HEK293 (cell line): ENCODE measurements around the gene RER1.
A peak's percentile ranks its signal among the peaks of the same experiment; 100 is the strongest.

Experiments used
- CTCF ChIA-PET: fragments of 350-600 bp; formaldehyde crosslinking; extraction: SDS; loops from one replicate; lab custom pipeline; 2021; ENCODE audit warnings: antibody characterized with exemption; lab: Yijun Ruan, JAX
- POLR2A ChIA-PET: fragments of 300-600 bp; formaldehyde crosslinking; extraction: SDS; loops from one replicate; lab custom pipeline; 2020; ENCODE audit warnings: antibody characterized with exemption, inconsistent platforms; lab: Yijun Ruan, JAX
- H3K27ac ChIP-seq: fragments of 200-500 bp; sonication (Bioruptor generic); 2 replicates; pipeline ENCODE4 v1.5.1; 2014; ENCODE audit warnings: low read depth, low read length, control low read depth, inconsistent platforms; ENCODE audit errors: extremely low read depth
- H3K36me3 ChIP-seq, 2 experiments: fragments of 200-500 bp in 1 of 2; sonication (Bioruptor generic) in 1 of 2; 1 replicate in 1 of 2; 2 replicates in 1 of 2; pipeline ENCODE4 v1.5.1; 2014 to 2017; ENCODE audit warnings: inconsistent platforms in 2 of 2, low read length in 2 of 2; ENCODE audit not compliant: control insufficient read depth in 2 of 2, insufficient read depth in 1 of 2
- H3K4me1 ChIP-seq: fragments of 200-500 bp; sonication (Bioruptor generic); 2 replicates; pipeline ENCODE4 v1.5.1; 2014; ENCODE audit warnings: mild to moderate bottlenecking, low read length, inconsistent platforms; ENCODE audit not compliant: control insufficient read depth, insufficient read depth
- H3K4me3 ChIP-seq: 2 replicates; pipeline ENCODE4 v1.5.1; 2011; ENCODE audit warnings: low read depth, mild to moderate bottlenecking, control low read depth, low read length, moderate library complexity
- H3K9me3 ChIP-seq: fragments of 200-500 bp; sonication (Bioruptor generic); 2 replicates; pipeline ENCODE4 v1.5.1; 2014; ENCODE audit warnings: low read depth, low read length, inconsistent platforms; ENCODE audit not compliant: control insufficient read depth, insufficient read depth
- ATF2 ChIP-seq: fragments of 450-650 bp; formaldehyde crosslinking; IDR thresholded peaks from 2 replicates; pipeline ENCODE4 v1.5.1; 2016; ENCODE audit warnings: missing biosample characterization, missing genetic modification characterization, low read depth
- BCL11A ChIP-seq: fragments of 450-650 bp; formaldehyde crosslinking; IDR thresholded peaks from 2 replicates; pipeline ENCODE4 v1.5.1; 2016; ENCODE audit warnings: low read depth, missing biosample characterization, missing genetic modification characterization
- FEZF1 ChIP-seq: fragments of 450-650 bp; formaldehyde crosslinking; IDR thresholded peaks from 2 replicates; pipeline ENCODE4 v1.5.1; 2016; ENCODE audit warnings: missing biosample characterization, missing genetic modification characterization
- GLI4 ChIP-seq: fragments of 450-650 bp; formaldehyde crosslinking; IDR thresholded peaks from 2 replicates; pipeline ENCODE4 v1.5.1; 2016; ENCODE audit warnings: missing biosample characterization, missing genetic modification characterization
- GLIS2 ChIP-seq: fragments of 450-650 bp; formaldehyde crosslinking; IDR thresholded peaks from 2 replicates; pipeline ENCODE4 v1.5.1; 2016; ENCODE audit warnings: missing biosample characterization, missing genetic modification characterization
- KLF17 ChIP-seq: fragments of 450-650 bp; formaldehyde crosslinking; IDR thresholded peaks from 2 replicates; pipeline ENCODE4 v1.5.1; 2016; ENCODE audit warnings: missing biosample characterization, missing genetic modification characterization
- OVOL3 ChIP-seq: fragments of 450-650 bp; formaldehyde crosslinking; IDR thresholded peaks from 2 replicates; pipeline ENCODE4 v1.5.1; 2016; ENCODE audit warnings: missing biosample characterization, missing genetic modification characterization
- REPIN1 ChIP-seq: fragments of 450-650 bp; formaldehyde crosslinking; IDR thresholded peaks from 2 replicates; pipeline ENCODE4 v1.5.1; 2017; ENCODE audit warnings: missing biosample characterization, missing genetic modification characterization, low read depth
- SETDB1 ChIP-seq: IDR thresholded peaks from one replicate; pipeline ENCODE4 v1.6.1; 2017; ENCODE audit warnings: mild to moderate bottlenecking, low read length, moderate library complexity, mixed read lengths; ENCODE audit not compliant: insufficient read length
- WT1 ChIP-seq: fragments of 450-650 bp; formaldehyde crosslinking; IDR thresholded peaks from 2 replicates; pipeline ENCODE4 v1.5.1; 2016; ENCODE audit warnings: missing biosample characterization, missing genetic modification characterization
- ZBTB1 ChIP-seq: fragments of 450-650 bp; formaldehyde crosslinking; IDR thresholded peaks from 2 replicates; pipeline ENCODE4 v1.5.1; 2016; ENCODE audit warnings: missing biosample characterization, missing genetic modification characterization
- ZBTB10 ChIP-seq: fragments of 450-650 bp; formaldehyde crosslinking; IDR thresholded peaks from 2 replicates; pipeline ENCODE4 v1.5.1; 2016; ENCODE audit warnings: missing biosample characterization, missing genetic modification characterization
- ZBTB8A ChIP-seq: fragments of 450-650 bp; formaldehyde crosslinking; IDR thresholded peaks from 2 replicates; pipeline ENCODE4 v1.5.1; 2016; ENCODE audit warnings: missing biosample characterization, missing genetic modification characterization
- ZFP69B ChIP-seq: fragments of 450-650 bp; formaldehyde crosslinking; IDR thresholded peaks from 2 replicates; pipeline ENCODE4 v1.5.1; 2016; ENCODE audit warnings: missing biosample characterization, missing genetic modification characterization
- ZNF133 ChIP-seq: fragments of 450-650 bp; formaldehyde crosslinking; IDR thresholded peaks from 2 replicates; pipeline ENCODE4 v1.5.1; 2016; ENCODE audit warnings: missing biosample characterization, missing genetic modification characterization
- ZNF16 ChIP-seq: fragments of 450-650 bp; formaldehyde crosslinking; IDR thresholded peaks from 2 replicates; pipeline ENCODE4 v1.5.1; 2016; ENCODE audit warnings: low read depth, missing biosample characterization, missing genetic modification characterization
- ZNF404 ChIP-seq: fragments of 450-650 bp; formaldehyde crosslinking; IDR thresholded peaks from 2 replicates; pipeline ENCODE4 v1.5.1; 2017; ENCODE audit warnings: missing biosample characterization, missing genetic modification characterization
- ZNF560 ChIP-seq: fragments of 450-650 bp; formaldehyde crosslinking; IDR thresholded peaks from 2 replicates; pipeline ENCODE4 v1.5.1; 2017; ENCODE audit warnings: missing biosample characterization, missing genetic modification characterization, borderline replicate concordance
- ZNF629 ChIP-seq: fragments of 450-650 bp; formaldehyde crosslinking; IDR thresholded peaks from 2 replicates; pipeline ENCODE4 v1.5.1; 2017; ENCODE audit warnings: missing biosample characterization, missing genetic modification characterization
- ZNF664 ChIP-seq: fragments of 450-650 bp; formaldehyde crosslinking; IDR thresholded peaks from 2 replicates; pipeline ENCODE4 v1.5.1; 2016; ENCODE audit warnings: missing biosample characterization, missing genetic modification characterization
- ZNF670 ChIP-seq: fragments of 450-650 bp; formaldehyde crosslinking; IDR thresholded peaks from 2 replicates; pipeline ENCODE4 v1.5.1; 2016; ENCODE audit warnings: missing biosample characterization, missing genetic modification characterization, low read depth
- ZNF692 ChIP-seq: fragments of 450-650 bp; formaldehyde crosslinking; IDR thresholded peaks from 2 replicates; pipeline ENCODE4 v1.5.1; 2016; ENCODE audit warnings: missing biosample characterization, missing genetic modification characterization
- ZSCAN30 ChIP-seq: fragments of 450-650 bp; IDR thresholded peaks from 2 replicates; pipeline ENCODE4 v1.5.1; 2018; ENCODE audit warnings: missing biosample characterization, mild to moderate bottlenecking, missing genetic modification characterization, moderate library complexity
- ZSCAN4 ChIP-seq: fragments of 450-650 bp; formaldehyde crosslinking; IDR thresholded peaks from 2 replicates; pipeline ENCODE4 v1.5.1; 2017; ENCODE audit warnings: missing biosample characterization, missing genetic modification characterization
- ZXDB ChIP-seq: fragments of 450-650 bp; formaldehyde crosslinking; IDR thresholded peaks from 2 replicates; pipeline ENCODE4 v1.5.1; 2016; ENCODE audit warnings: missing biosample characterization, missing genetic modification characterization

RER1 gene

GRCh38 chr1:2348346-2349325 is 43.0 kb upstream of the RER1 start:
- CTCF ChIA-PET: no interaction called here
- TF ChIP-seq OVOL3 (tag by site-specific recombination) (no peak), ZNF692 (tag by site-specific recombination) (no peak), GLIS2 (tag by site-specific recombination) (0 out of 2 replicates have a peak, but pooled peaks have one; percentile 10)
- TF ChIP-seq, all 188 proteins: peak for 1
- H3K36me3 ChIP-seq: no peaks in the 10 kb centered on the region
- H3K4me3 ChIP-seq: no peak overlapping the region
- POLR2A ChIA-PET: no interaction called here
- no peaks in the 10 kb centered on the region for H3K4me1 ChIP-seq
- H3K9me3 ChIP-seq: no peaks in the 10 kb centered on the region
- H3K27ac ChIP-seq: no peak overlapping the region

GRCh38 chr1:2349806-2350205 is 41.8 kb upstream of the RER1 start:
- TF ChIP-seq ZNF670 (tag by site-specific recombination) (no peak), ZNF404 (tag by site-specific recombination) (no peak), ATF2 (tag by site-specific recombination) (no peak), FEZF1 (no peak), GLI4 (tag by site-specific recombination) (no peak), BCL11A (tag by site-specific recombination) (no peak), ZNF16 (no peak), ZBTB10 (tag by site-specific recombination) (no peak), ZNF664 (no peak), ZBTB1 (tag by site-specific recombination) (no peak)
- POLR2A ChIA-PET: no interaction called here
- H3K36me3 ChIP-seq: no peaks in the 10 kb centered on the region
- no peak overlapping the region for H3K27ac ChIP-seq
- CTCF ChIA-PET: no interaction called here
- no peaks in the 10 kb centered on the region for H3K4me1 ChIP-seq
- H3K4me3 ChIP-seq: no peak overlapping the region
- no peaks in the 10 kb centered on the region for H3K9me3 ChIP-seq

- ChIA-PET POLR2A (no interaction called here), CTCF (no interaction called here)
- H3K27ac ChIP-seq: no peak overlapping the region
- no peaks in the 10 kb centered on the region for H3K36me3 ChIP-seq
- no peaks in the 10 kb centered on the region for H3K4me1 ChIP-seq
- no peak overlapping the region for H3K4me3 ChIP-seq
- H3K9me3 ChIP-seq: no peaks in the 10 kb centered on the region
- TF ChIP-seq SETDB1 (no peak), ZNF560 (tag by site-specific recombination) (no peak), ZFP69B (tag by site-specific recombination) (no peak), ZNF133 (no peak), ZBTB8A (no peak), ZXDB (tag by site-specific recombination) (no peak), WT1 (tag by site-specific recombination) (no peak), ZSCAN30 (tag by site-specific recombination) (no peak), ZSCAN4 (tag by site-specific recombination) (no peak), REPIN1 (tag by site-specific recombination) (no peak), ZNF629 (tag by site-specific recombination) (no peak), KLF17 (no peak)
These were observed 41.1 kb upstream of the RER1 start for GRCh38 chr1:2350501-2350900.
